Activated T-cell treated with anti-CD3 and anti-CD28 coated beads, Interleukin-2, amount 50 U/mL, for 4 hours (primary cell): ENCODE results near the gene BICD2. TPM values are rescaled to one million over a fixed set of nuclear protein-coding genes. Genes with fewer than 3 reads are reported as not detected.

Source experiments
- ATAC-seq, 2 donors: fragments of 200-7000 bp; cut with Tn5 transposase; one replicate each; pipeline ENCODE4 v1.10.0; 2021
- DNase-seq: peaks from one replicate; pipeline ENCODE4 v3.0.0-alpha.2; 2020
- H3K27me3 Mint-ChIP-seq: one replicate; pipeline ENCODE4 v1.8.0; 2021; ENCODE audit warnings: low read depth, mixed read lengths
- H3K36me3 Mint-ChIP-seq: one replicate; pipeline ENCODE4 v1.8.0; 2022; ENCODE audit warnings: mixed read lengths; ENCODE audit not compliant: insufficient read depth
- H3K4me1 Mint-ChIP-seq: one replicate; pipeline ENCODE4 v1.8.0; 2021; ENCODE audit warnings: low read depth, mixed read lengths
- H3K4me3 Mint-ChIP-seq: one replicate; pipeline ENCODE4 v1.8.0; 2021; ENCODE audit warnings: mild to moderate bottlenecking, moderate library complexity, mixed read lengths
- H3K9me3 Mint-ChIP-seq: one replicate; pipeline ENCODE4 v1.8.0; 2021; ENCODE audit warnings: mixed read lengths
- total RNA-seq, 3 donors: library from RNA; stranded (reverse); gene quantifications; one replicate each; pipeline ENCODE4 v1.2.1, GENCODE V29; 2021

Gene BICD2
- total RNA-seq, 3 donors from 2014 or later, result 29.3 to 32.3 (median 30.1) TPM

DNA sequence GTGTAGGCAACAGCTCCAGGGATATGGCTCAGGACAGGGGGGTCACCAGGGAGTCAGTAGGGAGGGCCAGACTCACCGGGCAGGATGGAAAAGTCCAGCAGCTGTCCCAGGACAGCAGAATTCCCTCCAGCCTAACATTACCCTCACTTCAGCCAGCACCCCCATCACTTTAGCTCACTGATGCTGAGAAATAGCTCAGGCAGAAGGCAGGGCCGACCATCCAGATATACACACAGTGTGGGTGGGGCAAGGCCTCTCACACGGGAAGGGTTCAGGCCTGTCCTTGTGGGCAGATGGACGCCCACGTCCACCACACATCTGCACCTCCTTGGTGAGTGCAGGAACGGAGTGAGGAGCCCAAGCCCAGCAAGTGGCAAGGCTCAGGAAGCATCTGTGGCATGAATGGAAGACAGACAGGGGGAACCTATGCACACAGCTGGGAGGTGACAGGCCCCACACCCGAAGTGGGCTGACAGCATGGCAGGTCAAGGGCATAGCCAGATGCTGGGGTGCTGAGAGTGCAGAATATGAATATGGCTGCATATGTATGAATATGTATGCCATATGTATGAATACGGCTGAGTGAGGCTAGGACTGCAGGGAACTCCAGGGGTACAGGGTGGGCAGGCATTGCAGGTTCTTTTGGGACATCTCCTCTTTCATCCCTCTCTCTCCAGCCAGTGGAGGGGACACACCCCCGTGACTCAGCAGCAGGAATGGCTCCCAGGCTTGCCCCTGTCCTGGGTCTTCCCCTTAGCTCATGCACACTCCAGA lies 17.0 kb downstream of the BICD2 start:
- H3K4me1 Mint-ChIP-seq, result peaks cover 66% of the 10 kb centered on the region
- ATAC-seq, result no peak
- no peaks in the 10 kb centered on the region for H3K9me3 Mint-ChIP-seq
- no peak overlapping the region for H3K4me3 Mint-ChIP-seq
- no peak for DNase-seq
- peaks cover 3% of the 10 kb centered on the region for H3K36me3 Mint-ChIP-seq
- H3K27me3 Mint-ChIP-seq, result no peaks in the 10 kb centered on the region

DNA sequence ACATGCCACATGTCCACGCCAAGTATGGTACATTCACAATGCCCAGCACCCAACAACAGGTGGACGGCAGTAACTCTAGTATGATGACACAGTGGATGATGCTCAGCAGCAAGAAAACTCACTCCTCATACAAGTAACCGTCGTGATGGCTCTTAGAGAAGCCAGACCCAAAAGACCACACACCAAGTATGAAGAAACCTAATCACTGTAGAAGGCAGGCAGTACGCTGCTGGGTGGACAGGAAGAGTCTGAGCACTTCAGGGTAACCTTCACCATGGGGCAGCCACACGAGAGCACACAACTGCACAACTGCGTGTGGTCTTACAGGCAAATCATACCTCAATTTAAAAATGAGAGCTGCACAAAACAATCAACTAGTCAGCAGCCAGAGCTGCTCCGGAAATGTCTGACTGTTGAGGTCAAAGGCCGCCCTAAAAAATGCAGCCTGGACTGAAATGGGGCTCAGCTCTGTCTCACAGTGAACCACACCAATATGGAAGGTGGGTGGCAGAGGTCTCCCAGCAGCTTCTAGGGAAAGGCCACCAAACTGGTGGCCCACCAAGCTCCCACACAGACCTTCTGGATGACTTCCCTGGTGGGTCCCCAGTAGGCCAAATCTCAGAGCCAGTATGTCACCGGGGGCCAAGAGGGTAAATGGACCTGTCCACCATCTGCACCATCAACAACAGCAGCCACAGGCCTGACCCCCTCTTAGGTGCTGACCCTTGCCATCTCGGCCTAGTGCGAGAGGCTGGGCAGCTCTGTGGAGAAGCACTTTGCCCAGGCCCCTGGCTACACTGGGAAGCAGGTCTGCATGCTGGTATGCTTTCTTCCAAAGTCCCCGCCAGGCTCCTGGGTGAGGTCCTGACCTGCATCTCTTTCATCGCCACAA lies 17.8 kb downstream of the BICD2 start:
- ATAC-seq (no peak), DNase-seq (no peak)
- Mint-ChIP-seq H3K4me1 (peaks cover 62% of the 10 kb centered on the region), H3K9me3 (no peaks in the 10 kb centered on the region), H3K4me3 (no peak overlapping the region), H3K36me3 (peaks cover 3% of the 10 kb centered on the region), H3K27me3 (no peaks in the 10 kb centered on the region)

GRCh38 chr9:92745881-92746280 lies 18.8 kb downstream of the BICD2 start:
- Mint-ChIP-seq H3K4me3 (no peak overlapping the region), H3K36me3 (peaks cover 3% of the 10 kb centered on the region), H3K9me3 (no peaks in the 10 kb centered on the region), H3K27me3 (no peaks in the 10 kb centered on the region), H3K4me1 (peaks cover 66% of the 10 kb centered on the region)
- DNase-seq, result no peak
- no peak for ATAC-seq

DNA sequence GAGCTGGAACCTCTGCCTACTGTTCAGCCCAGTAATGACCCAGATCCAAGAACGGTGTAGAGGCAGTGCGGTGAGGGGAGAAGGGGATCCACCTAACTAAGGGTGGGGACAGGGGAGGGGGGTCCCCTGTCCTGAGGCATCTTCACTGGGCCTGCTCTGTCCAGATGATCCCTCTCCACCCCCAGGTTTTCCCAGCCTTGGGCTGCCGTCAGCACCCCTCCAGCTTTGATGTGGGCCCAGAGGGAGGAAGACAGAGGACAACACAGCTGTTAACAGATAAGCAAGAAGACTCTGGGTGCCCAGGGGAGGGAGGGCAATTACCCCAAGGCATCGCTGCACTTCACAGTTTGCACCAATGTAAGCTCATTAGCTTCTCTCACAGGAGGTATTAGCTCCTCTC lies 19.3 kb downstream of the BICD2 start:
- H3K27me3 Mint-ChIP-seq, result no peaks in the 10 kb centered on the region
- DNase-seq (no peak), ATAC-seq (no peak)
- H3K9me3 Mint-ChIP-seq, result no peaks in the 10 kb centered on the region
- H3K4me1 Mint-ChIP-seq, result peaks cover 67% of the 10 kb centered on the region
- no peak overlapping the region for H3K4me3 Mint-ChIP-seq
- peaks cover 3% of the 10 kb centered on the region for H3K36me3 Mint-ChIP-seq

DNA sequence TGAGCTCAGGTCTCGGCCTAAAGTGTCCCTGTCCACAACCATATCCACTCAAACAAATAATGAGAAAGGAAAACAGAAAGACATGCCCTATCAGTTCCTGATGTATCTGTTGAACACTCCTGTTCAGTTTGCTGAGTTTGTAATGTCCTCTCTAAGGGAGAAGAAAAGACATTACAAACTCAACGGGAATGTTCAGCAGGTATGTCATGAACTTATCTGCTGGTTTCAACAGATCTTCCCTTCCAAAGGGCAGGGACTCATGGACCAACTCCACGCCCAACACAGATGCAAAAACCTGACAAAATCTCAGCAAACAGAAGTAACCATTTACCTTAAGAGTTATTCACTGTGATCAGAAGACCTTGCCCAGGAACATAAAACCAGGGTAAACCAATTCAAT lies 23.7 kb downstream of the BICD2 start:
- H3K4me1 Mint-ChIP-seq, result peaks cover 81% of the 10 kb centered on the region

DNA sequence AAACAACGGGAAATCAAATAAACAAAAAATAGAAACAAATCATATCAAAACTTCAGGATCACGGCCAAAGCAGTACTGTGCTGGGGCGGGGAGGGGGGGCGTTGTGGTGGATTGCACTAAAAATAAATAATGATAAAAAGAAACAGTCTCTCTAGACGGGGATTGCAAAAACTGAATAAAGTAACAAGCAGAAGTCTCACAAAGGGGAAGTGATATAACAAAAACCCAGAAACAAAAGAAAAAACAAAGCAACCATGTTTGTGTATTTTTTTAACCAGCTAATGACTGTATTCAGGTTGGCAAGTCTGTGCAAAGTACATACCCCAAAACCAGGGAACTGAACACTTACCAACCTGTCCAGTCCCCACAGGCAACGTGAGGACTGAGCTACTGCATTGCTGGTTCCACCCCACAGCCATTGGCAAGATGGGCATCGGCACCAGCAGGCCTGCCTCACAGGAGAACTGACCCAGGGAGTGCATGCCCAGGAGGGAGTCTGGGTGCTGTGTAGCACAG lies 24.1 kb downstream of the BICD2 start:
- peaks cover 81% of the 10 kb centered on the region for H3K4me1 Mint-ChIP-seq
- ATAC-seq (no peak), DNase-seq (no peak)
- no peaks in the 10 kb centered on the region for H3K9me3 Mint-ChIP-seq
- no peak overlapping the region for H3K4me3 Mint-ChIP-seq
- H3K27me3 Mint-ChIP-seq, result no peaks in the 10 kb centered on the region
- no peaks in the 10 kb centered on the region for H3K36me3 Mint-ChIP-seq

More for the DNA sequence above, 23.7 kb downstream of the BICD2 start:
- H3K27me3 Mint-ChIP-seq, result no peaks in the 10 kb centered on the region
- no peaks in the 10 kb centered on the region for H3K36me3 Mint-ChIP-seq
- no peaks in the 10 kb centered on the region for H3K9me3 Mint-ChIP-seq
- H3K4me3 Mint-ChIP-seq, result no peak overlapping the region
- ATAC-seq (no peak), DNase-seq (no peak)

GRCh38 chr9:92740009-92740408 lies 24.6 kb downstream of the BICD2 start:
- no peak for ATAC-seq
- DNase-seq, result no peak
- H3K4me3 Mint-ChIP-seq, result no peak overlapping the region
- H3K4me1 Mint-ChIP-seq, result peaks cover 81% of the 10 kb centered on the region
- H3K27me3 Mint-ChIP-seq, result no peaks in the 10 kb centered on the region
- no peaks in the 10 kb centered on the region for H3K9me3 Mint-ChIP-seq
- H3K36me3 Mint-ChIP-seq, result no peaks in the 10 kb centered on the region

GRCh38 chr9:92739346-92739970 lies 25.2 kb downstream of the BICD2 start:
- no peak overlapping the region for H3K4me3 Mint-ChIP-seq
- no peaks in the 10 kb centered on the region for H3K36me3 Mint-ChIP-seq
- no peak for ATAC-seq
- H3K27me3 Mint-ChIP-seq, result no peaks in the 10 kb centered on the region
- no peak for DNase-seq
- H3K9me3 Mint-ChIP-seq, result no peaks in the 10 kb centered on the region
- peaks cover 81% of the 10 kb centered on the region for H3K4me1 Mint-ChIP-seq

DNA sequence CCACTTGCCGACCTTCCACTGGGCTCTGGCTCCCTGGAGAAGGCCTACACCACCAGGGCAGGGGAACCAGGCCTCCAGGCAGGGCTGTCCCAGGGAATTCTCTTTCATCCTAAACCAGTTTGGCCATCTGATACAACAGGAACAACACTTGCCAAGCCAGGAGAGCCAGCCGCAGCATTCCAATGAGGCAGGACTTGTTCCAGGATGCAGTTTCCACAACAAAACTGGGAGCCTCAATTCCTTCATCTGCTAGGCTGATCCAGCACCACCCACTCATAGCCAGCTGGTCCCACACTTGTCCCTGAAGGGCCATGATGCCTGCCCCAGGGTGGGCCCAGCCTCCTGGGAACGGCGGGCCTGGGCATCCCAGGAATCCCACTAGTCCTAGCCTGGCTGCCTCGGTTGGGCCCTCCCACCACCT lies 26.0 kb downstream of the BICD2 start:
- peaks cover 77% of the 10 kb centered on the region for H3K4me1 Mint-ChIP-seq
- H3K36me3 Mint-ChIP-seq, result no peaks in the 10 kb centered on the region
- no peak for DNase-seq
- H3K27me3 Mint-ChIP-seq, result no peaks in the 10 kb centered on the region
- ATAC-seq, result no peak
- H3K4me3 Mint-ChIP-seq, result no peak overlapping the region
- H3K9me3 Mint-ChIP-seq, result no peaks in the 10 kb centered on the region

DNA sequence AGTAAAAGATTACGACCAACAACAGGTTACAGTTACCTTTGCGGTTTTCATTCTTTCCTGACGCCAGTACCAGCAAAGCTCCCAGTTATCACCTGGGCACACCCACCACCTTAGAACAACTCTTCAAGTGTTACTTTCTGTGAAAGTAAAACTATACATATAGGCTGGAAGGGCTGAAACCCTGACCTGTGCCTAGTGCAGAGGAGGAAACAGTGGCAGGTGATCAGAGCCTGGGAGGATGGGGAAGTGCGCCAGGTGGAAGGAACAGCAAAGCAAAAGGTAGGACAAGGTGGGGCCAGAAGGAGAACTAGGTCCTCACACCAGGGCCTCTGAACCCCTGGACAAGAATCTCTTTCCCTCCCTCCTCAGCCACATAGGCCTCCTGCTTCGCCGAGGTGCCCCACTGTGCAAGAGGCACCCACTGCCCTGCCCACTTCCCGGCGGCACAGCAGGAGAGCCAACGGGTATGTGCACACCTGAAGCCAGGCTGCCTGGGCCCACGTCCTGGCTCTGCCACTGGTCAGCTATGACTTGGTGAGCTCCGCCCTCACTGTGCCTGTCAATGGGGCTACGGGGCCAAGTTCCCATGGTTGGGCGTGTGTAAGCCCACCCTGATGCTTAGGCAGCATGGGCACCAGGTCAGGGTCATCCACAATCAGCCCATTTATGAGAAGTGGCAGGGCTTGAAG lies 26.9 kb downstream of the BICD2 start:
- DNase-seq (no peak), ATAC-seq (no peak)
- H3K4me1 Mint-ChIP-seq, result peaks cover 72% of the 10 kb centered on the region

GRCh38 chr9:92737216-92737606 lies 27.4 kb downstream of the BICD2 start:
- DNase-seq (no peak), ATAC-seq (no peak)
- H3K9me3 Mint-ChIP-seq, result no peaks in the 10 kb centered on the region

More for the DNA sequence above, 26.9 kb downstream of the BICD2 start:
- no peaks in the 10 kb centered on the region for H3K9me3 Mint-ChIP-seq
- H3K27me3 Mint-ChIP-seq, result no peaks in the 10 kb centered on the region
- no peaks in the 10 kb centered on the region for H3K36me3 Mint-ChIP-seq
- no peak overlapping the region for H3K4me3 Mint-ChIP-seq

DNA sequence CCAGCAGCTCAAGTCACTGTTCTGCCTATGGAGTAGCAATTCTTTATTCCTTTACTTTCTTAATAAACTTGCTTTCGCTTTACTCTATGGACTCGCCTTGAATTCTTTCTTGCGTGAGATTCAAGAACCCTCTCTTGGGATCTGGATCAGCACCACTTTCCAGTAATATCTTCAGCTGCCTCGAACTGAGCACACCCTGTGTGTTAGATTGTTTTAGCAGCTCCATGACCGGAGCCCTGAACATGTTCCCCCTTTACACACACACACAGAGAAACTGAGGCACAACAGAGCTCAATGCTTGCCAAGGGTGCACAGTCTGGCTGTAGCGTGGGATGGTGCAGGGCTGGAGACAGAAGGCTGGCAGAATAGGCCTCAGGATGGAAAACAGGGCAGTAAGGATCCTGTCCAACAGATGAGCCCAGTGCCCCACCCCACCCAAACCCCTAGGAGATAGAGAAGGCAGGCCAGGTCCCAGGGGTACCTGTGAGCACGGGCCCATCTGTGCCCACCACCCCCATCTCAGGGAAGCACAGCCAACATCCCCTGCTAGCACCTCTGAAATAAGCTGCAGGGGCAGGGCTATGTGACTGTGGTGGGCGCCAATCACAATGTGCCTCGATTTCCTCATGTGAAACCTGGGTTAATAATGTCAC lies 27.9 kb downstream of the BICD2 start:
- DNase-seq, result no peak
- H3K27me3 Mint-ChIP-seq, result no peaks in the 10 kb centered on the region
- no peaks in the 10 kb centered on the region for H3K9me3 Mint-ChIP-seq
- peaks cover 74% of the 10 kb centered on the region for H3K4me1 Mint-ChIP-seq
- no peaks in the 10 kb centered on the region for H3K36me3 Mint-ChIP-seq
- no peak overlapping the region for H3K4me3 Mint-ChIP-seq
- ATAC-seq, result no peak

More at GRCh38 chr9:92737216-92737606, 27.4 kb downstream of the BICD2 start:
- no peak overlapping the region for H3K4me3 Mint-ChIP-seq
- H3K4me1 Mint-ChIP-seq, result peaks cover 70% of the 10 kb centered on the region
- H3K36me3 Mint-ChIP-seq, result no peaks in the 10 kb centered on the region
- H3K27me3 Mint-ChIP-seq, result no peaks in the 10 kb centered on the region

DNA sequence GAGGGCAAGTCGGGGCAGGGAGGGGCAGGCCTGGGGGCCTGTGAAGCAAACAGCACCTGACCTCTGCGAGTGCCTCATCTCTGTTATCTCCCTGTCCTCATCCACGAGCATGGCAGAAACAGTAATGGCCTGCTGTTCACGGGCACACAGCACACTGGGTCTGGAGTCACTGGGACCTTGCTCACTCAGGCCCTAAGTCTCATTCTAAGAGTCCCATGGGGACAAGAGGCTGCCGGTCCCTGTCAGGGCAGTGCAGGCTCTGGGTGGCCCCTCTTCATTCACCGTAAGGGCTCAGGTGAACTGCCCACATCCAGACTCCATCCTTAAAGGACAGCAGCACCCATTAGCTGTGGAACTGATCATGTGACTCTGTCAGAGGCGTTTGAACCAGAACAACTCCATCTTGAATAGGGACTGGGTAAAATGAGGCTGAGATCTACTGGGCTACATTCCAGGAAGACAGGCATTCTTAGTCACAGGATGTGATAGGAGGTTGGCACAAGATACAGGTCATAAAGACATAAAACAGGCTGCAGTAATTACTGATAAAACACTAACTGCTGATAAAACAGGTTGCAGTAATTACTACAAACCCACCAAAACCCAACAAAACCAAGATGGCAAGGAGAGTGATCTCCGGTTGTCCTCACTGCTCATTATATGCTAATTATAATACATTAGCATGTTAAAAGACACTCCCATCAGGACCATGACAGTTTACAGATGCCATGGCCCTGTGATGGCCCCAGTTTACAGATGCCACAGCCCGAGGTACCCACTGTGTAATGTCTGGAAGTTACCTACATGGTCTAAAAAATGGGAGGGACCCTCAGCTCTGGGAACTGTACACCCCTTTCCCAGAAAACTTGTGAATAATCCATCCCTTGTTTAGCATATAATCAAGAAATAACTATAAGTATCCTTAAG lies 28.7 kb downstream of the BICD2 start:
- ATAC-seq, result no peak
- H3K27me3 Mint-ChIP-seq, result no peaks in the 10 kb centered on the region
- H3K4me3 Mint-ChIP-seq, result no peak overlapping the region
- no peaks in the 10 kb centered on the region for H3K9me3 Mint-ChIP-seq
- DNase-seq, result no peak
- peaks cover 66% of the 10 kb centered on the region for H3K4me1 Mint-ChIP-seq
- no peaks in the 10 kb centered on the region for H3K36me3 Mint-ChIP-seq
